RPMI7951 (cell line): ENCODE data around the gene SFMBT2. TPM values are rescaled to one million over a fixed set of nuclear protein-coding genes. Genes with fewer than 3 reads are reported as not detected.

Experiments
- DNase-seq: peaks from one replicate; pipeline ENCODE4 v3.0.0-alpha.2; 2012; ENCODE audit warnings: low read depth
- total RNA-seq: library from RNA; depleted of rRNA; stranded (reverse); fragments of >200 nt; shearing (Covaris generic); gene quantifications from 2 replicates; pipeline ENCODE4 v1.2.3, GENCODE V29; 2014

SFMBT2 gene
- total RNA-seq, 1 experiment from 2014 or later, result 0.36 TPM

DNA sequence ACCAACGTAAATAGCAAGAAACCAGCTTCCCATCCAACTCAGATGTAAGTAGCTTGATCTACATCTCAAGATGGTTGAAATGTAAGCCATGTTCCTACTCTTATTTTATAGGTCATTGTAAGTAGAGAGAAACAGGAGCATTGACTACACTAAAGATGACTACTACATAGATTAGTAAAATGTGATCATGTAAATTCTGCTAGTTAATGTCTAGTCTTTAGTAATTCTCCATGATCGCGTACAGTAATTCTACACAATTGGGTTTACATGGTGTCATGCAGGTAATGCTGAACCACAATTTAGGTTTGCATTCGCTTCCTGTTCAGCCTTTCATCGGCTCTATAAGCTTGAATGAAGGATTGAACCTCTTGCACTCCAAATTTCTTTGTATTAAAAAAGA, 14.9 kb upstream of the SFMBT2 start:
- DNase-seq, result no peak

- no peak for DNase-seq
Observed at GRCh38 chr10:7424919-7425318, 14.1 kb upstream of the SFMBT2 start.

DNA sequence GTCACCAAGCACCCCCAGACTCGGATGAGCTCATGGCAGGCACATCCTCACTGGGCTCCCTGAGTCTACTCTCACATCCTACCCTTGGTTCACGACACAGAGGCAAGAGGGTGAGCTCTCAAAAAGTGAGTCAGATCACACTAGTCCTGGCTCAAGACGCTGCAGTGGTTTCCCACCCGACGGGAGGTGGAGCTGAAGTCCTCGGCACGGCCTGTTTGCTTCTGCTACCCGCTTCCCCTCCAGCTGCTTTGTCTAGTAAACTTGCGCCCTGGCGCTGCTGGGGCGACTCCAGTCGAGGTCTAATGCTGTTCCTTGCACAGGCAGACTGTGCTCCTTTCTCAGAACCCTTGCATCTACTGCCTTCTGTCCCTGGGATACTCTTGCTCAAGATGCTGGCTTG, 13.5 kb upstream of the SFMBT2 start:
- DNase-seq, result no peak

DNA sequence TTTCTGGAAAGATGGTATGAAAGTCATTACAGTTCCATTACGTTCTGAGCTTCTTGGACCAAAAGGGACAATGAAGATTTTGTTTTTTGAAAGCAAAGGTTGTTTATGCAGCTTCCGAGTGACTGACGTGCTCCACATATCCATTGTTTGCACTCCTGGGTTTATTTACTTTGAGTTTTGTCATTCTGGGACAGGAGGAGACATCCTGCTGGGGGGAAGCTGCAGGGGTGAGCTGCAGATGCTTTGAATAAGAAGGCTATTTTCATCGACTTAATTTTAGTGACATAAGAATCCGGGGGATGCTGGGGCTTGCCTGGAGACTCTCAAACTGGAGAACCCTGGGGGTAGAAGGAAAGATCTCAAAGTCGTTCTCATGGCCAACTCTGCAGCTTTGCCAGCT, 12.7 kb upstream of the SFMBT2 start:
- DNase-seq, result no peak

- no peak for DNase-seq
Observed at GRCh38 chr10:7421526-7421925, 10.7 kb upstream of the SFMBT2 start.

- DNase-seq, result no peak
Observed at GRCh38 chr10:7419998-7420397, 9.2 kb upstream of the SFMBT2 start.

DNA sequence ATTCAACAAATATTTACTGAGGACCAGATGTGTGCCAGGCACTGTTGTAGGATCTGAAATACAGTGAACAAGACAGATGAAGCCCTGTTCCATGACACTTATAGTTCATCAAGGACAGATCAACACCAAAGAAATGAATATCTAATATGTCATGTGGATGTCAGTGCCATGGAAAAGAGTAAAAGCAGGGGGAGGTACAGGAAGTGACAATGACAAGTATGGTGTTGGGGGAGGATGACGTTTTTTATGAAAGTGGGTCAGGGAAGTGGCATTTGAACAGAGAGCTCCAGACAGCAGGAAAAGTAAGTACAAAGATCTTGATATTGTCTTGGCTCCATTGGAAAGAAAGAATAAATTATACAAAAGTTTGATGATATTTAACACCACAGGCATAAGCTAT, 7.0 kb upstream of the SFMBT2 start:
- DNase-seq, result no peak

DNA sequence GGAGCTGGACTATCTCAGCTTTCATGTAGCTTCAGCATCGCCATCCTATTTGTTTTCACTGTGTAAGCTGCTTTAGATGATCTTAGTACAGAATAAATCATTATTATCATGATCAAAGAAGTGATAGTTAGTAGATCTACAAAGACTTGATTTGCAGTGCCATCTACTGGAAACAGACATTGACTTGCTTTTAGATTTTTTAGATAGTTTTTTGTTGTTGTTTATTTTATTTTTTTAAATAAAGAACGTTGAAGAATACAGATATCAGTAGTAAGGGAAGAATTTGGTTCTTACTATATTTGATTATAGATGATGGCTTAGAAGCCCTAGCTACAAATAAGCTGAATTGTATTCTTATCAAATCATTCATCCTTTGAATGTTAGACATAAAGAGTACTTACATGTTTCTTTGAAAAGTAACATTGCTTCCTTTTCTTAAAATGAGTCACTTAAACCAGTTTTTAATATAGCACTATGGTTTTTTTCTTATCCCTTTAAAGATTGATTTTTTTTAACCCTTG, 6.3 kb upstream of the SFMBT2 start:
- DNase-seq, result peak; percentile 24

DNA sequence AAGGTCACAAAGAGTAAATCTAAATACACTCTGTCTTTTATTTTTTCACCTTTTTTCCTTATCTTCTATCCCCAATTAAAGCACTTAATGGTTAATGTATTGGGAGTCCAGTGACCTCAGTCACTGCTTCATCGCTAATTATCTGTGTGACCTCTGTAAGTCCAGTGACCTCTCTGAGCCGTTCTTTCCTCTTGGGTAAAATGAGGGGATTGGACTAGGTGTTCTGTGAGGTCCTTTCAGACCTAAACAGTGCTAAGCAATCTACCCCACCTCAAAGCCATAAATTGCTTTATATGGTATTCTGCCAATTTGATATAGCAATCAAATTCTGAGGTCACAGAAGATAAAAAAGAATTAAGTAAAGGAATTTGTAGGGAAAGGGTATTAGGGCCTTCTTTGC, 3.9 kb upstream of the SFMBT2 start:
- DNase-seq, result no peak

- DNase-seq, result no peak
Observed at GRCh38 chr10:7412928-7413282, 2.1 kb upstream of the SFMBT2 start.

DNA sequence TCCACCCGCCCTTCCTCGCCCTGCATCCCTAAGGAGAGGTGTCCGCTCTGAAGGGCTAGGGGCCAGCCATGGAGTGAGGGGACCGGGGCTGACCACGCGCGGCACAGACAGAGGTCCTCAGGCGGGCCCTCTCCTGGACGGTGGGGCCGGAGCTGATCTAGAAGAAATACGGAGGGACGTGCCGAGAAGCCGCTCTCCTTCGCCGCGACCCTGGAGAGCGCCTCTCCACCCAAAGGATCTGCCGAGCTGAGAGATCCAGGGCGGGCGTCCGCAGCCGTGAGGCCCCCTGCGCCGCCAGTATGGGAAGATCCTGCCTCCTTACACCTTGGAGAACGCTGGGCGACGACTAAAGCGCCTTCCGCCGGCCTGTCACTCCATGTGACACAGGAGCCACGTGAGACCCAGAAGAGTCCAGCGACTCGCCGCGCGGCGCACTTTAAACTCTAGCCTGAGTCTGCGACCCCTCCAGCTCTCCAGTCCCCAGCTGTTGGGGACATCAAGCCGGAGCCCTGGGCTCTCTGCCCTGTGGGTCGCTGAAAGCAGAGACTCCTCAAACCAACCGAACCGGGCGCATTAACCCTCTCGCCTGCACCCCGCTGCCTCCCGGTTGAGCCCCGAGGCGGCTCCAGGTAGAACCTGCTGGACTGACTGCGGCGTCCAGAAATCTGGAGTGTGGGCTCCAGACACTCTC, 1.5 kb upstream of the SFMBT2 start:
- no peak for DNase-seq

GRCh38 chr10:7411671-7412128, 866 bp upstream of the SFMBT2 start:
- no peak for DNase-seq

GRCh38 chr10:7410301-7410861, 453 bp downstream of the SFMBT2 start:
- no peak for DNase-seq

GRCh38 chr10:7409732-7410168, 1.1 kb downstream of the SFMBT2 start:
- no peak for DNase-seq

DNA sequence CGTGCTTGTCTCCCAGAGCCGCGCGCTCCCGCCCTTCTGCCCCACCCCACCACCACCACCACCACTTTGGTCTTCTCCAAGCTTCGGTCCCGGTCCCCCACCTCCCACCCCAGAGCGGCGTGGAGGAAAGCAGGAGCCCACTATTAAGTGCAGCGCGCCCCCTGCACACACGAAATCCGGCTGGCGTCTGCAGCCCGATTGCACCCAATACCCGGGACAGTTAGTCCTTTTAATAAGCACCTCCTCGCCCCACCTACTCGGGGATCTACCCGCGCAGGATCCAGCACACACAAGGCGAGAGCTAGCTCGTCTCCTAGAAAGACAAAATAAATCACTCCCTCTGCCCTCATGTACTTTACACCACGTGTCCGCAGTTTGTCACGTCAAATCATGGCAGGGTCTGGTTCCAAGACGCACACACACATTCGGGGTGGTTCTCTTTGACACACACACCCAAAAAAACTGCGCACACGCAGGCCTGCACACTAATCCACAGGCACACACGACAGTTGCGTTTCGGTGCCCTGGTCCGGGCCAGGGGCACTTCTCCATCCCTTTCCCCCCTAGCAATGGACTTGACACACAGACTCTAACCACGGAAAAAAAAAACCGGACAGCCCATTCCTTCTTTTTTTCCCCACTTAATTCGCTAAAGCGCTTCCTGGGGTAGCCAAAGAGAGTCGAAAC, 1.6 kb downstream of the SFMBT2 start:
- peak; percentile 8 for DNase-seq

GRCh38 chr10:7408291-7409044, 2.4 kb downstream of the SFMBT2 start:
- peak; percentile 9 for DNase-seq

GRCh38 chr10:7407368-7408290, 3.2 kb downstream of the SFMBT2 start:
- DNase-seq, result no peak

GRCh38 chr10:7406712-7407333, 4.0 kb downstream of the SFMBT2 start:
- DNase-seq, result no peak

DNA sequence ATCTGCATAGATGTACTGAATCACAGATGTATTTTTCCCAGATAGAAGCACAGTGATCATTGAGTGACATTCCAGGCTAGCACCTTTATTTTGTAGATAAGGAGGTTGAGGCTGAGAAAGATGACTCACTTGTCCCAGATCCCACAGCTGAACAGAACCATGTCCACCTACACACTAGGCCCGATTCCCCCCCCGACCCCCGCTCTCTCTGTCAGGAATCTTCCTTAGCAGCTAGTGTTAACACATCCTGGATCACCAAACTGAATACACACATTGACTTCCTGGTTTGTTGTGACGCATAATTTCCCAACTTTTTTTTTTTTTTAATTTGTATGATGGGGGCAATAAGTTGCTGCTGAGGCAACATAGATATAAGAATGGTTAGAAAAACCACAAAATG, 5.2 kb downstream of the SFMBT2 start:
- DNase-seq, result no peak

DNA sequence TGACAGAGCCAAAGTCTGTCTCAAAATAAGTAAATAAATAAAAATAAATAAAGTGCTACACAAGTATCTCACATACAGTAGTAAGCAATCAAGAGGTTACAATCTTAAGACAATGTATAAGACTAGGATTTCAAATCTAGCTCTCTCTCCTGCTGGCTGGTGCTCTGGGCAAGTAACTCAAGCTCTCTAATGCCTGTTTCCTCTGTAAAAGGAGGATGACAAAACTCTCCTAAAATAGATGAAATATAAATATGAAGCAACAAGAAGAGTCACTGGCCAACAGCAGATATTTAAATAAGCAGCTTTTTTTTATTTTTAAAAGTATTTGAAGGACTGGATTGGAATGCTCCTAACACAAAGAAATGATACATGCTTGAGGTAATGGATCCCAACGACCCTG, 7.2 kb downstream of the SFMBT2 start:
- DNase-seq, result no peak

- DNase-seq, result no peak
Observed at GRCh38 chr10:7401782-7402181, 9.1 kb downstream of the SFMBT2 start.
